NCI-H1092 treated with DMSO at 0.1 percent for 48 hours (cell line): ENCODE measurements around the gene PLSCR1.
A peak's percentile ranks its signal among the peaks of the same experiment; 100 is the strongest.

ENCODE experiments used
- DNase-seq: peaks from one replicate; lab custom pipeline; 2025; lab: John Stamatoyannopoulos, UW

Gene PLSCR1, protein sequence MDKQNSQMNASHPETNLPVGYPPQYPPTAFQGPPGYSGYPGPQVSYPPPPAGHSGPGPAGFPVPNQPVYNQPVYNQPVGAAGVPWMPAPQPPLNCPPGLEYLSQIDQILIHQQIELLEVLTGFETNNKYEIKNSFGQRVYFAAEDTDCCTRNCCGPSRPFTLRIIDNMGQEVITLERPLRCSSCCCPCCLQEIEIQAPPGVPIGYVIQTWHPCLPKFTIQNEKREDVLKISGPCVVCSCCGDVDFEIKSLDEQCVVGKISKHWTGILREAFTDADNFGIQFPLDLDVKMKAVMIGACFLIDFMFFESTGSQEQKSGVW

DNA sequence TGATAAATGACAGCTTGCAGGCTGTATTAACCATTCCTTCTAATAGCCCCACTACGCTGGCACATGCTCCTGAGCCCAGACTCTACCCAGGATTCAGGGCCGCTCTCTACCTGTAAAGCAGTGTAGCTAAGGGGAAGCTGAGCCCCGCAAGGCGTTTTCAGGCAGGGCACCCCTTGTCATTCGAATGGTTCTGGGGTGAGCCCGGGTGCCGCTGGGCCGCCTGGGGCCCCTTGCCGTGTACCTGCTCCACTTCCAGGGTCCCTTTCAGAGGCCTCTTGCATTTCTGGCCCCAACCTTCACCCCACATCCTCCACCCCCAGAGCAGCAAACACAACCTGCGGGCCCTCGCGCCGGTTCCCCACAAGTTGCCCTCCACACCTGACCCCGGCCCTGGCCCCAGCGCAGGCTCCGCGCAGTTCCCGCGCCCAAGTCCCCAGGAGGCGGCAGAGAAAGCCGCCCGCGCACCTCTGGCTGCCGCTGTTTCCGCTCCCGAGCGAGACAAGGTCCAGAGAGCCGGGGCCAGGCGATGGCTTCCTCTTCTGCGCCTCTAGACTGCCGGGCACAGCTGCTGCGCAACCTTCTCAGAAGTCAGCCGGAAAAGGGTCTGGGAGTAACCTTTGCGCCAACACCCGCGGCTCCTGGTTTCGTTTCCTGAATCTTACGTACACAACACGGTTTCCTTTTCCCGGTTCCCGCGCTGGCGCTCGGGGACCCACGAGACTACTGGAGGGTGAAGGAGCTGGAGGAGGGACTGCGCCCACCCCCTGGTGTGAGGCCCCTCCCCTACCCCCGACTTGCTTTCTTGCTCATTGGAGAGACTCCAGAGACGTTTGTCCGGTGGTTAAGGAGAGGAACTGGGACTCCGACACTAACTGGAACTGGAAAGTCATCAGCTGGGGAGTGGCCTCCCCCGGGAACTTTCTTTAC lies at the start of gene PLSCR1:
TSS of gene PLSCR1 (minus strand) at position 606 of the 927 bp plus-strand sequence. CDS start 8,055 bp downstream, outside the sequence.
- peak; percentile 59 for DNase-seq

DNA sequence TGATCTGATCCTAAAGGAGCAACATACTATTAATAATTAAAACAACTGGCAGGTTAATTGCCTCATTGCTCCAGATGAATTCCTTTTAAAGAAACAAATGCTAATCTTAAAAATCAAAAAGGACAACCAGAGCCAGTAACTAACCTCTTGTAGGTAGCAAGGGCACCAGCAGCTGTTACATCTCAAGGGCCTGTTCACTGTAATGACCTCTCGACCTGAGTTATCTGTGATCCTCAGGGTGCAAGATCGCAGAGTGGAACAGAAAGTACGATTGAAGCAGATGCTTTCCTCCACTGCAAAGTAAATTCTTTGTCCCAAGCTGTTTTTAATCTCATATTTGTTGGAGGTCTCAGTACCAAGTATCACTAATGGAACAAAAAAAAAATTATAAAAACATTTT lies 49.4 kb upstream of the PLSCR1 start:
- no peak for DNase-seq

DNA sequence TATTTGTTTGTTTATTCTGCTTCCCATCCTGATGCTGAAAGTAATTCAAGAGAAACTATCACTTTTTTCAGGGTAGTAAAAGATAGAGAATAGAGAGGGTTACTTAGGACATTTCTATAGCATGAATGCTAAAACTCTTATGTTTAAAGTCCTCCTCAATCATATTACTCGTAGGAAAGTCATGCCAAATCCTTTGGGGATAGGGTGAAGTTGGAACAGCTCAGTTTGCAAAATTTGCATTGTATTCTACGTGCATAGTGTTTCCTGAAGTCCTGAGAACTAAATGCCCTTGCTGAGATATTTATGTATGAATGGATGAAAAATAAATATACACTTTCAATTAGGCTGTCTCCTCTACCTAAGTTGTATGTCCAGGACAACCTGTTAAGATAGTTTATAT lies 46.1 kb upstream of the PLSCR1 start:
- DNase-seq, result no peak

DNA sequence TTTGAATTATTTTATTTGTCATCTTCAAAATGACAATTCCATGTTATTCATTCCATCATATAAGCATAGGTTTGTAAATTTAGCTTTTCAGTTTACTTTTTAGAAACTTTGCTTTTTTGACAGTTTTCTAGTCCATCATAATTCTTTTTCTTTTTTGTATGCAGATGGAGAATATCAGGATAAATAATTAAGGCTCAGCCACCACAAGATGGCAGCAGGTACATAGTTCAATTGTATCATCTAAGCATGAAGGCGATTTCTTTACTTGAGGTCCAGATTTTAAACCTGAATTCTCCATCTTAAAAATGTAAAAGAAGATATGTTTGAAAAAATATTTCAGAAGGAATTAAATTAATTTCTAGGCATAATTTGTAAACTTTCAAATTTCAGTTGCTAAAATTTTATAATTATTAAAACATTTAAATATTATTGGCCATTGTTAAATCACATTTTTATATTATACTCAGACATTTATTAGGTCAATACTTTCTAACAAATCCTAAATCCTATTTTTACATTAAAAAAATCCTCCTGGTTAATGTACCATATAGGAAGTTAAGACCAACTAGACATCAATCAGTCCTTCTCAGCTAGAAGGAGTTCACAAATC lies 45.6 kb upstream of the PLSCR1 start:
- DNase-seq, result peak; percentile 43

DNA sequence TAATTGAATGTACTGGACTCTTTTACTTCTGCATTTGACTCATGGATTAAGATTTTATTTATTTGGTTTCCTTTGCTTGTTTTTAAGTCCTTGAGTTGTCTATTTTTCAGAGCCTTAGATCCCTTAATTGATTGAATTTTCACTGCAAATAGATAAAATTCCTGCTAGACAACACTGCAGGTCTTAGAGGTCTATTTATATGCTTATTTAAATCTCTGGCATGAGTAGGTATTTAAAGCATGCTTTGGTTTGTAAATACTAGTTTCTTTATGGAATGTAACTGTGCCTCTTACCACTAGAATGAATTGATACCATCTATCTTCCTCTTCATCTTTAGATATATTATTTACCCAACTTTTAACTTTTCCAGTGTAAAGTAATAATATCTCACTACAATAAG lies 40.7 kb upstream of the PLSCR1 start:
- no peak for DNase-seq

DNA sequence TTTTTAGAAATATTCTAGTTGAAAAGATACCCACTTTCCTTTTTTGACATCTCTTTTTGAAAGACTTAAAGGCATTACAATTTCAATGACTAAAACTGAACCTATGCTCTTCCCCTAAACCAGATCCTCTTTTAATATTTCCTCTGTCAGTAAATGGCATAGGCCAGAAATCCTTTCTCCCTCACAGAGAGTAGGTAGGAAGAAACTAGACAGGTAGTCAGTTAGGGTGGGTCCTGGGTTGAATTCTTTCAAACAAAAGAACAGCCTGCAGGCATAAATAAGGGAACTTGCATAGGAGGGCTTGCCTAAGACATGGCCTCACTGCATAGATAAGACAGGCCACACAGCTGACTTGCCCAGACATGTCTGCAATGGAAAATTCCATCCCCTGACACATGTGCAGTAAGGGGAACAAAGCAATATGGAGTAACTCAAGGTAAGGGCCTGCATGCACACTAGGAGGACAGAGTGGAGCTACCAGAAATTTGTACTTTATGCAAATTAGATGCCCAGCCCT lies 37.6 kb upstream of the PLSCR1 start:
- no peak for DNase-seq

DNA sequence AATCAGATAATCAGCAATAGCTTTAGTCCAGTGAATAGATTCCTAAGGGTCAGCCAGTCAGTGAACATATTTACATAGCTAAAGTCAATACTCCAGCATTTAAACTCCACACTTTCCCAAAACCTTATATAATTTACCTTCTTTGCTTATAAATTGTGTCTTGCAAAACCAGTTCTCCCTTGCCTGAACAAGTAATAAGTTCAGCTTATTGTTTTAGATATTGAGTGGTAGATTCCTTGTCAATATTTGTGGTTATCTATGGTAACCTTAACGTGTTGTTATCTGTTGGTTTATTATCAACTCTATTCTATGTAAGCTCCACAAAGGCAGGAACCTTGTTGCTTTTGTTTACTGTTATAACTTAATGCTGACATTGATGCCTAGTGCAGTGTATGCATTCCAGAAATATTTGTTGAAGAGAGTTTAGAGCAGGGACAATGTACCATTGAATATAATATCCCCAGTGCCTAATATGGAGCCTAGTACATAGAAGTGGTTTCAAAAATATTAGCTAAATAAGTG lies 36.7 kb upstream of the PLSCR1 start:
- no peak for DNase-seq

DNA sequence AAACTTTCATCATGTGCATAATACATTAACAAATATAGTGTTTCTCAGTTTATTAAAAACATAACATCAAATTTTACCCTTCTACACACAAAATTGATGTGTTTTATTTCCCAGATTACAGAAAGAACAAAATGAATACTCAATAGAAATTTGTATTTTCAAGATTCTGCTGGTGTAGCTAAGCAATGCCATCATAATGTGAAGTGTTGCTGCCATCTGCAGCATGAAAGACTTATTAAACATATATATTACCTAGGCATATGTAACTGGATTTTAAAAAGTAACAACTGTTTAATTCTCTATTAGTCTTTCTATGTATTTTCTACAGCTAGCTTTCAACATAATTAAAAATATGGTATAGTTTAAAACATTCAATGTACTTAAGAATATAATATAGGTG lies 33.3 kb upstream of the PLSCR1 start:
- DNase-seq, result no peak

DNA sequence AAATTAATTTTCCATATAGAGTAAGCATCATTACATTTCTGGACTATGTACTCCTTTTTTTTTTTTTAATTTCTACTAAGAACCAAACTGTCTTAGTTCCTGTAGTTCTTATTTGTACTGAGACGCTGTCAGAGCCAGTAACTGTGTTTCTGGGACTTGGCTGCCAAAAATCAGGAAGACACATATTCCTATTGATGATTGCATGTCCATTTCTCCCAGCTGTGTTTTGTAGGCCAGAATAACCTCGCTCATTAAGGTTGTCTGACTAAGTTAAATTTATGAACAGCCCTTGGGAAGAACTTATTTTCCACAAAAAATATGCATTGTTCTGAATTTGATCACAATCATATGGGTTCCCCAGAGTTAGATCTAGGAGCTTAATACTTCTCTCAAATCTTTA lies 31.2 kb upstream of the PLSCR1 start:
- DNase-seq, result no peak

DNA sequence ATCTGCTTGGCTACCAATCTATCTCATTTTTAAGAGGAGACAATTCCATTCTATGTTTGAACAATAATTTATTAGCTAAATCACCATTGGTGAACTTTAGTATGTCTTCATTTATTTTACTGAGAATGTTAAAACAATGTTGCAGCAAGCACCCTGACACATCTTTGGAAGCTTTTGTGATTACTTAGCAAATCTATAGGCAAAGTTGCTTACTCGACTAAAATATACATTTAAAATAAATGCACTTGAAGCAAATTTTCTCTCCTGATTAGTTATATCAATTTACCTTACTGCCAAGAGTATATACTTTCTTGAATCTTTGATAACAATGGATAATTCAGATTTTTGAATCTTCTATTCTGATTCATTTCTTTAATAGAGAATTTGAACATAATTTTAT lies 29.8 kb upstream of the PLSCR1 start:
- no peak for DNase-seq

DNA sequence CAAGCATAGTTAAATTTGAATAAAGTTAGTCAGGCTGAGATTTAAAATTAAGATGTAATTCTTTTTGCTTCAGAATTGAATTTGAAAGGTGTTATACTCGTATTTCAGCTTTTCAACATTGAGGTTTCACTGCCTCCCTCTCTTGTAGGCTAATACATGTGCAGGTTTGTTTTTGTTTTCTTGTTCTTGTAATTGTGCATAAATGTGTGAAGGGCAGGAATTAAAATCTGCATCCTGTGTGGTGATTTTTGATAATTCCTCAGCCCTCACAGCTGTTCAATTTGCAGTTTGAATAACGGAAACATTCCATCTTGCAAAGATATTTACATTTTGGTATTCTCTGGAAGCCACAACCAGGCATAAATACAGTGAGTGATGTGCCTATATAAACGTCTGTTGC lies 24.9 kb upstream of the PLSCR1 start:
- DNase-seq, result no peak

DNA sequence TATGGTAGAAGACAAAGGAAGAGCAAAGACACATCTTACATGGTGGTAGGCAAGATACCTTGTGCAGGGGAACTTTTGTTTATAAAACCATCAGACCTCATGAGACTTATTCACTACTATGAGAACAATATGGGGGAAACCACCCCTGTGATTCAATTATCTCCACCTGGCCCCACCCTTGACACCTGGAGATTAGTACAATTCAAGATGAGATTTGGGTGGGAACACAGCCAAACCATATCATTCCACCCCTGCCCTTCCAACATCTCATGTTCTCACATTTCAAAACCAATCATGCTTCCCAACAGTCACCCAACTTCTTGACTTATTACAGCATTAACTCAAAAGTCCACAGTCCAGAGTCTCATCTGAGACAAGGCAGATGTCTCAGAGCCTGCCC lies 21.7 kb upstream of the PLSCR1 start:
- DNase-seq, result no peak

DNA sequence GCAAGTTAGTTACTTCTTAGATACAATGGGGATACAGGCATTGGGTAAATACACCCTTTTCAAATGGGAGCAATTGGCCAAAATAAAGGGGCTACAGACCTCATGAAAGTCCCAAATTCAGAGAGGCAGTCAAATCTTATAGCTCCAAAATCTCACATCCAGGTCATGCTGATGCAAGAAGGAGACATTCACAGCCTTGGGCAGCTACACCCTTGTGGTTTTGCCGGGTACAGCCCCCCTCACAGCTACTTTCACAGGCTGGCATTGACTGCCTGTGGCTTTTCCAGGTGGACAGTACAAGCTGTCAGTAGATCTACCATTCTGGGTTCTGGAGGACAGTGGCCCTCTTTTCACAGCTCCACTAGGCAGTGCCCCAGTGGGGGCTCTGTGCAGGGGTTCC lies 17.5 kb upstream of the PLSCR1 start:
- no peak for DNase-seq

DNA sequence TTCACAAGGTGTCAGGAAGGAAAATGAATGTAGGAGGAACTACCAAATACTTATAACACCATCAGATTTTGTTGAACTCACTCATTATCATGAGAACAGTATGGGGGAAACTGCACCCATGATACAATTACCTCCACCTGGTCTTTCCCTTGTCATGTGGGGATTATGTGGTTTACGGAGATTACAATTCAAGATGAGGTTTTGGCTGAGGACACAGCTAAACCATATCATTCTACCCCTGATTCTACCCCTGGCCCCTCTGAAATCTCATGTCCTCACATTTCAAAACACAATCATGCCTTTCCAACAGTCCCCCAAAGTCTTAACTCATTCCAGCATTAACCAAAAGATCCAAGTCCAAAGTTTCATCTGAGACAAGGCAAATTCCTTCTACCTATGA lies 17.1 kb upstream of the PLSCR1 start:
- no peak for DNase-seq

DNA sequence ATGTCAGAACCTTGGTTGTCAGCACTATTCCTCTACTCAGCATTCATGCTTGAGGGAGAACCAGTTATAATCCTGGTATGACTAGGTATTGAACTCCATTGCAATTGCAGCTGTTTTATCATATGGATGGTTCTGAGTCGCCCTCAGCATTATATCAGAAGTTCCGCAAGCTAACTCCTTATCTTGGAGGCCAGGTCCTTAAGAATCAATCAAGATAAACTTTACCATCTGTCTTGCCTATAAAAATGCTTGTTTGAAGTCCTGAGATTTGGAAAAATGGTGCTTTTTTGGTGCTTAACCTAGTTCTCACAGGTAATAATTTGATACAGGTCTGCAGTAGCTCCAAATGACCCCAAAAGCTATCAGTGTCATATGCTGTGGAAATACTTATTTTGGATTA lies 16.3 kb upstream of the PLSCR1 start:
- no peak for DNase-seq

DNA sequence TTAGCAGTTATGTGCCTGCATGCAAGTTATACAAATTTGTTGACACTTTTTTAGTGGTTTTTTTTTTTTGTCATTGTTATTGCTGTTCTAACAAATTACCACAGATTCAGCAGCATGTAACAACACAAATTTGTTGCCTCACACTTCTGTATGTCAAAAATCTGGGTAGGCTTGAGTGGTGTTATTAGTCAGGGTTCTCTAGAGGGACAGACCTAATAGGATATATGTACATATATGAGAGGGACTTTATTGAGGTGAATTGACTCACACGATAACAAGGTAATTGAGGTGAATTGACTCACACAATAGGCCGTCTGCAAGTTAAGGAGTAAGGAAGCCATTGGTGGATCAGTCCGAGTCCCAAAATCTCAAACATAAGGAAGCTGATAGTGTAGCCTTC lies 15.0 kb upstream of the PLSCR1 start:
- no peak for DNase-seq

DNA sequence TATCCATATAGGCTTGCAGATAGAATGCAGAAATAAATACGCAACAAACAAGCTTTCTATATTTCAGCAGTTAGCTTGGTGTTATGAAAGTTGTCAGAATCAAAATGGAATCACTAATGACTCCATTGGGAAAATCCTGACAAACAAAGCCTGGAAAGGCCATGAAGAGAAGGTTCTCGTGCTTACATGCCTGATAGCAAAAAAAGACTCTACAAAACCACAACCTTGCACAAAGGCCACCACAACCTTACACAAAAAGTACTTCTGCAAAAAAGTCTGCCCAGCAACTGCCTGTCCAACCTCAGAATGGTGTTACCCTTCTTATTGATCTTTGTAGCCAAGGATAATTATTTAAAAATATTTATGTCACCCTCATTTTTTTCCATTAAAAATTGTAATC lies 14.4 kb upstream of the PLSCR1 start:
- no peak for DNase-seq

DNA sequence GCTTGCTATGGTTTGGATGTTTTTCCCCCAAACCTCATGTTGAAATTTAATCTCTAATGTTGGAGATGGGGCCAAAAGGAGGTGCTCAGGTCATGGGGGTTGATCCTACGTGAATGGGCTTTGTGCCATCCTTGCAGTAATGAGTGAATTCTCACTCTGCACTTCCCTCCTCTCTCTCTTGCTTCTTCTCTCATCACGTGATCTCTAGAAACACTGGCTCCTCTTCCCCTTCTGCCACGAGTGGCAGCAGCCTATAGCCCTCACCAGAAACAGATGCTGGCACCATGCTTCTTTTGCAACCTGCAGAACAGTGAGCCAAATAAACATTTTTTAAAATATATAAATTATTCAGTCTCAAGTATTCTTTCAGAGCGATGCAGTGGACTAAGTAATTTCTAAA lies 13.3 kb upstream of the PLSCR1 start:
- DNase-seq, result no peak

DNA sequence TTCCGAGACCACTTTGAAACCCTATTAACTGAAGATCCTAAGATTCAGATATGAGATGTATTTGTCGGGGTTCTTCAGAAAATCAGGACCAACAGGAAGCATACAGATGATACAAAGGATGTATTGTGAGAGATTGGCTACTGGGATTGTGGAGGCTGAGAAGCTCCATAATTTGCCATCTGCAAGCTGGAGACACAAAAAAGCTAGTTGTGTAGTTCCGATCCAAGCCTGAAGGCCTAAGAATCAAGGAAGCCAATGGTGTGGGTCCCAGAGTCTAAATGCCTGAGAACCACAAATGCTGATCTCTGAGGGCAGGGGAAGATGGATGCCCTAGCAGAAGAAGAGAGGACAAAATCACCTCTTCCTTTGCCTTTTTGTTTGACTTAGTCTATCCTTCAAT lies 10.9 kb upstream of the PLSCR1 start:
- DNase-seq, result no peak

DNA sequence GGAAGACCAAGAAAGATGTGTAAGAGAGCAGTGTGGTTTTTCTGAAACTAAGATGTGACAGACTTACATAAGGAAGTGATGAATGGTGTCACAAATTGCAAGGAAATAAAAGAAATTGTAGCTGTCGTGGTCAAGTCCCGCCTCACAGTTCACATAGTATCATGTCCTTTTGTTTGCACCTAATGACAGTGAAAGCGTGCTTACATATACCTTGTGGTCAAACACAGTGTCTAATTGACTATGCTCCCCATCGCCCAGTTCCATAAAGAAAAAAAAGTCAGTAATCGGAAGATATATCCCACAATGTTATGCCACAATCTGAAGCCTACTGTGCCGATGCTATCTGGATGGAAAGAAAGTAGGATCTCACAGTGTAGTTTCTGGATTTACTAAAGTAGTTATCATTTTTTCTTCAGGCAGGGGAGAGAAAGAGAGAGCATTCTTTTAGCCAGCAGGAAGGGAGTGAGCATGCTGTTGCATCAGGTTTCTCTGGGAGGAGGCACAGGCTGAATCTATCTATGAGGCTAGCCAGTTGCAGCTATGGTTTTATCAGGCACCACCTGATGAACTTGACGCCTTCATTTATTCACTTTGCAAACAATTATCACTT lies 9.8 kb upstream of the PLSCR1 start:
- DNase-seq, result no peak

DNA sequence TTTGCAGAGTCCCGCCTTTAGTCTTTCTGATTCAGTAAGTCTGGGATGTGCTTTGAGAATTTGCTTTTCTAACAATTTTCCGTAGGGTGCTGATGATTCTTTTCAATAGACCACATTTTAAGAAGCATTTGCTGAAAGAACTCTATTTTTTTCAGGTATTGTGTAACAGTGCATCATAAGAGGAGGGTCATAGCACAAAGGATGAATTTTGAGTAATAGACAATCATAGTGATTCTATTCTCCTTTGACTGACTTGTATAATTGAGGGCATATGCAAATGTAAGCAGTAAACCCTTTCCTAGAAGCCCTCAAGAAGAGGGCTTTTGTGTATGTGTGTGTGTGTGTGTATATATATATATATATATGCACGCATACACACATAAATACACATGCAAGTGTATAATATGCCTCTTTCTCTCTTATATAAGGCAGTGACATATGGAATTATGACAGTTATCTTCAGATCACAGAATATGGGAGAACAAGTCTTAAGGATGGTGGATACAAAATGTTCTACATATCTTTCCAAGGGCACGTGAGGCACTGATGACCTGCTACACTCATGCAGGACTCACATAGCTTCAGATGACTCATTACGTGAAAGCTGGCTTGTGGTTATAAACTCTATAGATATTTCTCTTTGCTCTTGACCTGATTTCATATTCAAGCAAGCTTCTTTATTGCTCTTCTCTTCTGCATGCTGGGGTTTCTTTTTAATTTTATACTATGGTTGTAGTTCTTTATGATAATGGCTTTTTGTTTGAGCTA lies 6.5 kb upstream of the PLSCR1 start:
- no peak for DNase-seq
